K562 (cell line): ENCODE results near the gene KCNJ14. TPM values are rescaled to one million over a fixed set of nuclear protein-coding genes. Genes with fewer than 3 reads are reported as not detected.

Experiments used
- BCOR ChIP-seq: fragments of 450-650 bp; IDR thresholded peaks from 2 replicates; pipeline ENCODE4 v1.6.1; 2016
- E2F3 ChIP-seq: fragments of 250-450 bp; sonication (Bioruptor Pico); IDR thresholded peaks from 2 replicates; pipeline ENCODE4 v1.4.0; 2020; ENCODE audit warnings: mild to moderate bottlenecking
- FOSL1 ChIP-seq: fragments of 200-800 bp; sonication (Bioruptor generic); conservative IDR thresholded peaks from 2 replicates; pipeline ENCODE4 v1.6.1; 2016; ENCODE audit warnings: missing genetic modification characterization, missing compliant biosample characterization
- MED1 ChIP-seq: sonication (generic); formaldehyde crosslinking; IDR thresholded peaks from 2 replicates; pipeline ENCODE4 v1.8.1; 2023; ENCODE audit warnings: missing genetic modification reagents, borderline replicate concordance
- NR1H2 ChIP-seq: sonication (generic); formaldehyde crosslinking; IDR thresholded peaks from 2 replicates; pipeline ENCODE4 v1.4.0; 2020; ENCODE audit warnings: mild to moderate bottlenecking, missing genetic modification reagents
- POLR2B ChIP-seq: fragments of 450-650 bp; IDR thresholded peaks from 2 replicates; pipeline ENCODE4 v1.6.1; 2018; ENCODE audit warnings: low read depth; ENCODE audit not compliant: partially characterized antibody
- PRPF4 ChIP-seq: fragments of 200-400 bp; formaldehyde crosslinking; IDR thresholded peaks from one replicate; pipeline ENCODE4 v1.6.1; 2017; ENCODE audit warnings: low read length, low read depth, mild to moderate bottlenecking; ENCODE audit not compliant: insufficient read depth, poor library complexity, severe bottlenecking
- TAF7 ChIP-seq: fragments of 450-650 bp; IDR thresholded peaks from 2 replicates; pipeline ENCODE4 v1.6.1; 2016; ENCODE audit warnings: missing genetic modification characterization, missing compliant biosample characterization
- ZBTB26 ChIP-seq: fragments of 450-650 bp; formaldehyde crosslinking; IDR thresholded peaks from 2 replicates; pipeline ENCODE4 v1.4.0; 2022; ENCODE audit warnings: missing genetic modification characterization
- ZBTB43 ChIP-seq: sonication (generic); formaldehyde crosslinking; IDR thresholded peaks from 2 replicates; pipeline ENCODE4 v1.8.0; 2023; ENCODE audit warnings: mild to moderate bottlenecking, missing genetic modification reagents
- ZNF124 ChIP-seq: sonication (generic); formaldehyde crosslinking; IDR thresholded peaks from 2 replicates; pipeline ENCODE4 v1.8.1; 2022; ENCODE audit warnings: missing genetic modification reagents
- ZNF668 ChIP-seq: fragments of 250-450 bp; sonication (Bioruptor Pico); IDR thresholded peaks from 2 replicates; pipeline ENCODE4 v1.8.0; 2022; ENCODE audit warnings: mild to moderate bottlenecking, inconsistent platforms
- polyA plus RNA-seq, 8 experiments: library from polyadenylated mRNA; depleted of rRNA in 4 of 8; stranded (reverse) in 5 of 8; unstranded in 3 of 8; fragments of >200 nt; fragmentation: Nextera tagmentation in 2 of 8; fragmentation: Illumina TruSeq in 1 of 8; extraction: Ambion mirVana in 2 of 8; extraction: Trizol in 1 of 8; gene quantifications; 2 replicates each; pipeline versions ENCODE4 v1.2.1 to v1.2.3, GENCODE V29; 2011 to 2014; ENCODE audit warnings: inconsistent platforms in 1 of 8, missing spikeins in 1 of 8
- total RNA-seq, 7 experiments: library from RNA; depleted of rRNA in 6 of 7; stranded (reverse); fragments of >200 nt in 6 of 7; fragmentation: Illumina TruSeq in 2 of 7; extraction: Trizol in 2 of 7; gene quantifications; 2 replicates each; pipeline versions ENCODE4 v1.2.1 to v1.2.3, GENCODE V29; 2011 to 2021; ENCODE audit warnings: low replicate concordance in 1 of 7
- TF ChIP-seq, protein P1 (sequence below): fragments of 250-450 bp; sonication (Bioruptor Pico); IDR thresholded peaks from 2 replicates; pipeline ENCODE4 v1.5.0; 2021; ENCODE audit warnings: mild to moderate bottlenecking, borderline replicate concordance
- TF ChIP-seq, protein P2 (sequence below), 2 experiments: fragments of 200-800 bp in 1 of 2; sonication (Bioruptor generic) in 1 of 2; sonication (generic) in 1 of 2; formaldehyde crosslinking in 1 of 2; IDR thresholded peaks in 1 of 2; conservative IDR thresholded peaks in 1 of 2; 2 replicates each; pipeline versions ENCODE4 v1.5.0 to v1.6.1; 2016 to 2020; ENCODE audit warnings: missing compliant biosample characterization in 1 of 2, missing genetic modification characterization in 1 of 2, missing genetic modification reagents in 1 of 2
- TF ChIP-seq, protein P3 (sequence below), 2 experiments: IDR thresholded peaks; 2 replicates each; pipeline ENCODE4 v1.6.1; 2012; ENCODE audit warnings: improper control_type of control experiment in 2 of 2, low read depth in 2 of 2, low read length in 2 of 2, borderline replicate concordance in 1 of 2

The KCNJ14 gene
- total and polyA plus RNA-seq, 9 of the 15 experiments (the other 6 are each of a cell fraction or from before 2014, with no cell fraction given) = 0.15 to 1.6 (median 0.49) TPM

- TF ChIP-seq ZBTB26 (CRISPR knock-in tag) (0 out of 2 replicates have a peak, but pooled peaks have one; percentile 30), NR1H2 (CRISPR knock-in tag) (no peak), ZNF124 (no peak), TAF7 (tag) (no peak), E2F3 (CRISPR knock-in tag) (no peak), FOSL1 (no peak), MED1 (CRISPR knock-in tag) (no peak), POLR2B (peak; percentile 31), ZBTB43 (CRISPR knock-in tag) (no peak), PRPF4 (no peak), BCOR (peak; percentile 47), ZNF668 (CRISPR knock-in tag) (no peak)
- TF ChIP-seq, protein P1, sequence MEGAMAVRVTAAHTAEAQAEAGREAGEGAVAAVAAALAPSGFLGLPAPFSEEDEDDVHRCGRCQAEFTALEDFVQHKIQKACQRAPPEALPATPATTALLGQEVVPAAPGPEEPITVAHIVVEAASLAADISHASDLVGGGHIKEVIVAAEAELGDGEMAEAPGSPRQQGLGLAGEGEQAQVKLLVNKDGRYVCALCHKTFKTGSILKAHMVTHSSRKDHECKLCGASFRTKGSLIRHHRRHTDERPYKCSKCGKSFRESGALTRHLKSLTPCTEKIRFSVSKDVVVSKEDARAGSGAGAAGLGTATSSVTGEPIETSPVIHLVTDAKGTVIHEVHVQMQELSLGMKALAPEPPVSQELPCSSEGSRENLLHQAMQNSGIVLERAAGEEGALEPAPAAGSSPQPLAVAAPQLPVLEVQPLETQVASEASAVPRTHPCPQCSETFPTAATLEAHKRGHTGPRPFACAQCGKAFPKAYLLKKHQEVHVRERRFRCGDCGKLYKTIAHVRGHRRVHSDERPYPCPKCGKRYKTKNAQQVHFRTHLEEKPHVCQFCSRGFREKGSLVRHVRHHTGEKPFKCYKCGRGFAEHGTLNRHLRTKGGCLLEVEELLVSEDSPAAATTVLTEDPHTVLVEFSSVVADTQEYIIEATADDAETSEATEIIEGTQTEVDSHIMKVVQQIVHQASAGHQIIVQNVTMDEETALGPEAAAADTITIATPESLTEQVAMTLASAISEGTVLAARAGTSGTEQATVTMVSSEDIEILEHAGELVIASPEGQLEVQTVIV (CRISPR knock-in tag) = no peak
- TF ChIP-seq, protein P2, sequence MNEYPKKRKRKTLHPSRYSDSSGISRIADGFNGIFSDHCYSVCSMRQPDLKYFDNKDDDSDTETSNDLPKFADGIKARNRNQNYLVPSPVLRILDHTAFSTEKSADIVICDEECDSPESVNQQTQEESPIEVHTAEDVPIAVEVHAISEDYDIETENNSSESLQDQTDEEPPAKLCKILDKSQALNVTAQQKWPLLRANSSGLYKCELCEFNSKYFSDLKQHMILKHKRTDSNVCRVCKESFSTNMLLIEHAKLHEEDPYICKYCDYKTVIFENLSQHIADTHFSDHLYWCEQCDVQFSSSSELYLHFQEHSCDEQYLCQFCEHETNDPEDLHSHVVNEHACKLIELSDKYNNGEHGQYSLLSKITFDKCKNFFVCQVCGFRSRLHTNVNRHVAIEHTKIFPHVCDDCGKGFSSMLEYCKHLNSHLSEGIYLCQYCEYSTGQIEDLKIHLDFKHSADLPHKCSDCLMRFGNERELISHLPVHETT (CRISPR knock-in tag; conservative IDR thresholded peaks at IDR 0.05 in 1 of 2, IDR thresholded peaks at IDR 0.05 in 1 of 2) = no peak
- TF ChIP-seq, protein P3, sequence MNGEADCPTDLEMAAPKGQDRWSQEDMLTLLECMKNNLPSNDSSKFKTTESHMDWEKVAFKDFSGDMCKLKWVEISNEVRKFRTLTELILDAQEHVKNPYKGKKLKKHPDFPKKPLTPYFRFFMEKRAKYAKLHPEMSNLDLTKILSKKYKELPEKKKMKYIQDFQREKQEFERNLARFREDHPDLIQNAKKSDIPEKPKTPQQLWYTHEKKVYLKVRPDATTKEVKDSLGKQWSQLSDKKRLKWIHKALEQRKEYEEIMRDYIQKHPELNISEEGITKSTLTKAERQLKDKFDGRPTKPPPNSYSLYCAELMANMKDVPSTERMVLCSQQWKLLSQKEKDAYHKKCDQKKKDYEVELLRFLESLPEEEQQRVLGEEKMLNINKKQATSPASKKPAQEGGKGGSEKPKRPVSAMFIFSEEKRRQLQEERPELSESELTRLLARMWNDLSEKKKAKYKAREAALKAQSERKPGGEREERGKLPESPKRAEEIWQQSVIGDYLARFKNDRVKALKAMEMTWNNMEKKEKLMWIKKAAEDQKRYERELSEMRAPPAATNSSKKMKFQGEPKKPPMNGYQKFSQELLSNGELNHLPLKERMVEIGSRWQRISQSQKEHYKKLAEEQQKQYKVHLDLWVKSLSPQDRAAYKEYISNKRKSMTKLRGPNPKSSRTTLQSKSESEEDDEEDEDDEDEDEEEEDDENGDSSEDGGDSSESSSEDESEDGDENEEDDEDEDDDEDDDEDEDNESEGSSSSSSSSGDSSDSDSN (IDR thresholded peaks at IDR 0.05; ENCODE audit: borderline replicate concordance in 1 of 2, low read depth in 2 of 2, low read length in 2 of 2) = no peak
Observed at GRCh38 chr19:48484247-48484893, 29.0 kb downstream of the KCNJ14 start (continued).
